A549 (cell line): ENCODE measurements around the gene PDE7B.

Source experiments
- CEBPB ChIP-seq, 2 experiments: fragments of >200 bp in 1 of 2; sonication (Bioruptor Twin) in 1 of 2; formaldehyde crosslinking in 1 of 2; IDR thresholded peaks; 2 replicates each; pipeline ENCODE4 v1.6.1; 2012 to 2016
- POLR2A ChIP-seq: IDR thresholded peaks from 2 replicates; pipeline ENCODE4 v1.6.1; 2012; ENCODE audit warnings: mild to moderate bottlenecking, low read length
- RAD21 ChIP-seq, 2 experiments: fragments of >200 bp in 1 of 2; sonication (Bioruptor Twin) in 1 of 2; formaldehyde crosslinking in 1 of 2; IDR thresholded peaks in 1 of 2; conservative IDR thresholded peaks in 1 of 2; 2 replicates in 1 of 2; 3 replicates in 1 of 2; pipeline ENCODE4 v1.6.1; 2012 to 2018; ENCODE audit warnings: inconsistent platforms in 1 of 2
- RFX5 ChIP-seq: fragments of 450-650 bp; IDR thresholded peaks from 2 replicates; pipeline ENCODE4 v1.7.1; 2014; ENCODE audit warnings: antibody characterized with exemption, mild to moderate bottlenecking, moderate library complexity
- TF ChIP-seq, protein P1 (sequence below): IDR thresholded peaks from 2 replicates; pipeline ENCODE4 v1.6.1; 2012
- TF ChIP-seq, protein P2 (sequence below): fragments of >200 bp; sonication (Bioruptor Twin); formaldehyde crosslinking; IDR thresholded peaks from 3 replicates; pipeline ENCODE4 v1.5.1; 2016
- TF ChIP-seq, protein P3 (sequence below): fragments of 200-600 bp; sonication (generic); IDR thresholded peaks from 2 replicates; pipeline ENCODE4 v1.6.1; 2016; ENCODE audit warnings: antibody characterized with exemption, mild to moderate bottlenecking, moderate library complexity

DNA sequence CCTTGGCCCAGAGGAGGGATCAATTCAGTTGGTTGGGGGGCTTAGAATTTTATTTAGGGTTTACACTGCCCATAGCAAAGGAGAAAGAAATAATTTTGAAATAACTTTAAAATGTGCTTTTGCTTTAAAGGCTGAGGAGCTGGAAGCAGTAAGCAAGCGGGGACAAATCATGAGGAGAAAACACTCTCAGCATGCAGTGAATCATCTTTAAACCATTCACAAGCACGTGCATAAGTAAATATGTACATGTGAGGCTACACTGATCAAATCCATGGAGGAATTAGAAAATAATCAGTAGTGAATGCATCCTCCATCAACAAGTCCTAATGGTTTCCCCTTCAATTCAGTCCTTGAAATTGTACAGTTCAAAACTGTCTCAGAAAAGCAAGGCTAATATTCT is 217.6 kb downstream of the PDE7B start:
- TF ChIP-seq, protein P1, sequence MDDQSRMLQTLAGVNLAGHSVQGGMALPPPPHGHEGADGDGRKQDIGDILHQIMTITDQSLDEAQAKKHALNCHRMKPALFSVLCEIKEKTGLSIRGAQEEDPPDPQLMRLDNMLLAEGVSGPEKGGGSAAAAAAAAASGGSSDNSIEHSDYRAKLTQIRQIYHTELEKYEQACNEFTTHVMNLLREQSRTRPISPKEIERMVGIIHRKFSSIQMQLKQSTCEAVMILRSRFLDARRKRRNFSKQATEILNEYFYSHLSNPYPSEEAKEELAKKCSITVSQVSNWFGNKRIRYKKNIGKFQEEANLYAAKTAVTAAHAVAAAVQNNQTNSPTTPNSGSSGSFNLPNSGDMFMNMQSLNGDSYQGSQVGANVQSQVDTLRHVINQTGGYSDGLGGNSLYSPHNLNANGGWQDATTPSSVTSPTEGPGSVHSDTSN, result no peak
- TF ChIP-seq, protein P2, sequence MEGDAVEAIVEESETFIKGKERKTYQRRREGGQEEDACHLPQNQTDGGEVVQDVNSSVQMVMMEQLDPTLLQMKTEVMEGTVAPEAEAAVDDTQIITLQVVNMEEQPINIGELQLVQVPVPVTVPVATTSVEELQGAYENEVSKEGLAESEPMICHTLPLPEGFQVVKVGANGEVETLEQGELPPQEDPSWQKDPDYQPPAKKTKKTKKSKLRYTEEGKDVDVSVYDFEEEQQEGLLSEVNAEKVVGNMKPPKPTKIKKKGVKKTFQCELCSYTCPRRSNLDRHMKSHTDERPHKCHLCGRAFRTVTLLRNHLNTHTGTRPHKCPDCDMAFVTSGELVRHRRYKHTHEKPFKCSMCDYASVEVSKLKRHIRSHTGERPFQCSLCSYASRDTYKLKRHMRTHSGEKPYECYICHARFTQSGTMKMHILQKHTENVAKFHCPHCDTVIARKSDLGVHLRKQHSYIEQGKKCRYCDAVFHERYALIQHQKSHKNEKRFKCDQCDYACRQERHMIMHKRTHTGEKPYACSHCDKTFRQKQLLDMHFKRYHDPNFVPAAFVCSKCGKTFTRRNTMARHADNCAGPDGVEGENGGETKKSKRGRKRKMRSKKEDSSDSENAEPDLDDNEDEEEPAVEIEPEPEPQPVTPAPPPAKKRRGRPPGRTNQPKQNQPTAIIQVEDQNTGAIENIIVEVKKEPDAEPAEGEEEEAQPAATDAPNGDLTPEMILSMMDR, result no peak
- no peak for TF ChIP-seq RFX5
- no peak for TF ChIP-seq POLR2A
- TF ChIP-seq, protein P3, sequence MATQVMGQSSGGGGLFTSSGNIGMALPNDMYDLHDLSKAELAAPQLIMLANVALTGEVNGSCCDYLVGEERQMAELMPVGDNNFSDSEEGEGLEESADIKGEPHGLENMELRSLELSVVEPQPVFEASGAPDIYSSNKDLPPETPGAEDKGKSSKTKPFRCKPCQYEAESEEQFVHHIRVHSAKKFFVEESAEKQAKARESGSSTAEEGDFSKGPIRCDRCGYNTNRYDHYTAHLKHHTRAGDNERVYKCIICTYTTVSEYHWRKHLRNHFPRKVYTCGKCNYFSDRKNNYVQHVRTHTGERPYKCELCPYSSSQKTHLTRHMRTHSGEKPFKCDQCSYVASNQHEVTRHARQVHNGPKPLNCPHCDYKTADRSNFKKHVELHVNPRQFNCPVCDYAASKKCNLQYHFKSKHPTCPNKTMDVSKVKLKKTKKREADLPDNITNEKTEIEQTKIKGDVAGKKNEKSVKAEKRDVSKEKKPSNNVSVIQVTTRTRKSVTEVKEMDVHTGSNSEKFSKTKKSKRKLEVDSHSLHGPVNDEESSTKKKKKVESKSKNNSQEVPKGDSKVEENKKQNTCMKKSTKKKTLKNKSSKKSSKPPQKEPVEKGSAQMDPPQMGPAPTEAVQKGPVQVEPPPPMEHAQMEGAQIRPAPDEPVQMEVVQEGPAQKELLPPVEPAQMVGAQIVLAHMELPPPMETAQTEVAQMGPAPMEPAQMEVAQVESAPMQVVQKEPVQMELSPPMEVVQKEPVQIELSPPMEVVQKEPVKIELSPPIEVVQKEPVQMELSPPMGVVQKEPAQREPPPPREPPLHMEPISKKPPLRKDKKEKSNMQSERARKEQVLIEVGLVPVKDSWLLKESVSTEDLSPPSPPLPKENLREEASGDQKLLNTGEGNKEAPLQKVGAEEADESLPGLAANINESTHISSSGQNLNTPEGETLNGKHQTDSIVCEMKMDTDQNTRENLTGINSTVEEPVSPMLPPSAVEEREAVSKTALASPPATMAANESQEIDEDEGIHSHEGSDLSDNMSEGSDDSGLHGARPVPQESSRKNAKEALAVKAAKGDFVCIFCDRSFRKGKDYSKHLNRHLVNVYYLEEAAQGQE, result no peak
- TF ChIP-seq RAD21 (conservative IDR thresholded peaks at IDR 0.05 in 1 of 2, IDR thresholded peaks at IDR 0.05 in 1 of 2), result no peak
- TF ChIP-seq CEBPB (IDR thresholded peaks at IDR 0.05), result no peak
